ENCODE data around the gene SSR4.
"Not testable (repeated sequence)": the region's sequence is repeated elsewhere in the genome, so short reads cannot be mapped to it uniquely, and the experiment has no call there.

SSR4 gene

DNA sequence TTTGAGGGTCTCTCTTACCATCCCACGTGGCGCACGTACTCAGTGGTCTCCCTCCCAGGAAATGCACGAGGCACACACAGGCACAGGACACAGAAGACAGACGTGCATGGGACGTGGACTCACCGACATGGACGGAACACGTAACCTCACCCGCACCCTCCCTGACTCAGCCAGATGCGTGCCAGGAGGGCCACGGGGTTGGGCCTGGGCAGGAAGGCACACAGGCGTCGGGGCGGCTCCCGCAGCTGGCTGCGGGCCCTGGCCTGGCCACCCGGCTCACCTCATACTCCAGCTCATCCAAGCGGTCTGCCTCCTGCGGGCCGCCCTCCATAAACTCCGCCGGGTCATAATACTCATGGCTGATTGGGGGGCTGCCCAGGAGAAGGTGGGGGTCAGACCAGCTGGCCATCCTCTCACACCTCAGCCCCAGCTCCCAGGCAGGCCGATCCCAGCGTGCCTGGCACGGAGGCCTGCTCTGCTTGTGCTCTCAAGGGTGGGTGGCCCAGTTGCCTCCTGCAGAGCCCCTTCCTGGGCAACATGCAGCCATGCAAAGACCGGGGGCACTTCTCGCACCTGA lies 12.6 kb downstream of the SSR4 start:
- Histone ChIP-seq H3K9me3 (ENCODE audit: control insufficient read depth in 1 of 2, low read length in 2 of 2) (no peaks in the 10 kb centered on the region), H3K36me3 (ENCODE audit: control insufficient read depth in 1 of 2, insufficient read depth in 2 of 2, low read length in 2 of 2) (no peaks in the 10 kb centered on the region), H3K27me3 (ENCODE audit: control insufficient read depth in 1 of 2, insufficient read depth in 2 of 2, low read length in 2 of 2) (no peaks in the 10 kb centered on the region), H3K4me3 (ENCODE audit: low read depth in 1 of 2, low read length in 2 of 2) (no peak overlapping the region), H3K4me1 (ENCODE audit: control insufficient read depth in 1 of 2, insufficient read depth in 2 of 2, low read length in 2 of 2) (no peaks in the 10 kb centered on the region), H3K27ac (ENCODE audit: low read depth, low read length) (no peak overlapping the region), H3K9ac (ENCODE audit: low read depth in 1 of 2, low read length in 2 of 2) (no peak overlapping the region)

- no peak overlapping the region for H3K4me3 ChIP-seq (ENCODE audit: low read depth in 1 of 2, low read length in 2 of 2)
- H3K36me3 ChIP-seq (ENCODE audit: control insufficient read depth in 1 of 2, insufficient read depth in 2 of 2, low read length in 2 of 2): no peaks in the 10 kb centered on the region
- no peaks in the 10 kb centered on the region for H3K4me1 ChIP-seq (ENCODE audit: control insufficient read depth in 1 of 2, insufficient read depth in 2 of 2, low read length in 2 of 2)
- H3K9ac ChIP-seq (ENCODE audit: low read depth in 1 of 2, low read length in 2 of 2): no peak overlapping the region
- H3K27ac ChIP-seq (ENCODE audit: low read depth, low read length): no peak overlapping the region
- H3K9me3 ChIP-seq (ENCODE audit: control insufficient read depth in 1 of 2, low read length in 2 of 2): no peaks in the 10 kb centered on the region
- H3K27me3 ChIP-seq (ENCODE audit: control insufficient read depth in 1 of 2, insufficient read depth in 2 of 2, low read length in 2 of 2): no peaks in the 10 kb centered on the region
Measured at GRCh38 chrX:153807976-153808375, 13.5 kb downstream of the SSR4 start.

DNA sequence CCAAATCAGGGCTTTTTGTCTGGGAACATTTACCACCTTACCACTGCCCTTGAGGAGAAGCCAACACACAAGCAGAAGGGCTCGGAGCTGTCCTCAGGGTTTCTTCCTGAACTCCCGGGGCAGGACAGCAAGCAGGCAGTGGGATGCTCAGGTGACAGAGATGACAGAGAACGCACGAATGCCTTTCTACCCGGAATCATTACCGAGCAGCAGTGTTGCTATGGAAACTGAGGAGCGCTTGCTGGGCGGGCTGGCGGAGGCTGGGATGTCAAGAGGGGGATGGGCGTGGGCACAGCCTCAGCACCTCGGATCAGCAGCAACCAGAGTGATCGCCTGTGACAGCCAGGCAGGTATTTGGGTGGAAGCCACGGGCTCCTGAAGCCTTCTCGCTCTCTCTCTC lies 17.8 kb downstream of the SSR4 start:
- Histone ChIP-seq H3K9me3 (ENCODE audit: control insufficient read depth in 1 of 2, low read length in 2 of 2) (no peaks in the 10 kb centered on the region), H3K9ac (ENCODE audit: low read depth in 1 of 2, low read length in 2 of 2) (no peak overlapping the region), H3K27ac (ENCODE audit: low read depth, low read length) (no peak overlapping the region)

DNA sequence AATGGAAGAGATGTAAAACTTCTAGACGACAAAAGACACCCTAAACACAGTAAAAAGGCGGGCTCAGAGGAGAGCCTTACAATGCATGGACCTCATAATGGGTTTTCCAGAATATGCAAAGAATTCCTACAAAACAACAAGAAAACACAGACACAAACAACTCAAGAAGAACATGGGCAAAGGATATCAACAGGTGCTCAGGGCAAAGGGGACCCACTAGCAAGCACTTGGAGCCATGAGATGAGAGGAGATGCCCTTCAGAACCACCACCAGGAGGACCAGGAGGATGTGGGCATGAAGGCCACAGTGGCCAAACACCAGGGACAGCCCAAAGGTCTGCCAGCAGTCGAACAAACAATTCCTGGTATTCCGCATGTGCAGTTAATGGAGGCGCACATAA lies 18.7 kb downstream of the SSR4 start:
- H3K9ac ChIP-seq (ENCODE audit: low read depth in 1 of 2, low read length in 2 of 2): no peak overlapping the region
- no peaks in the 10 kb centered on the region for H3K27me3 ChIP-seq (ENCODE audit: control insufficient read depth in 1 of 2, insufficient read depth in 2 of 2, low read length in 2 of 2)
- no peak overlapping the region for H3K4me3 ChIP-seq (ENCODE audit: low read depth in 1 of 2, low read length in 2 of 2)
- H3K4me1 ChIP-seq (ENCODE audit: control insufficient read depth in 1 of 2, insufficient read depth in 2 of 2, low read length in 2 of 2): peaks cover 0 to 3% of the 10 kb centered on the region in 2 donors
- H3K27ac ChIP-seq (ENCODE audit: low read depth, low read length): no peak overlapping the region
- H3K36me3 ChIP-seq (ENCODE audit: control insufficient read depth in 1 of 2, insufficient read depth in 2 of 2, low read length in 2 of 2): no peaks in the 10 kb centered on the region
- H3K9me3 ChIP-seq (ENCODE audit: control insufficient read depth in 1 of 2, low read length in 2 of 2): no peaks in the 10 kb centered on the region

More for the DNA sequence above, 17.8 kb downstream of the SSR4 start:
- H3K4me3 ChIP-seq (ENCODE audit: low read depth in 1 of 2, low read length in 2 of 2): no peak overlapping the region
- H3K4me1 ChIP-seq (ENCODE audit: control insufficient read depth in 1 of 2, insufficient read depth in 2 of 2, low read length in 2 of 2): peaks cover 0 to 3% of the 10 kb centered on the region in 2 donors
- H3K36me3 ChIP-seq (ENCODE audit: control insufficient read depth in 1 of 2, insufficient read depth in 2 of 2, low read length in 2 of 2): no peaks in the 10 kb centered on the region
- no peaks in the 10 kb centered on the region for H3K27me3 ChIP-seq (ENCODE audit: control insufficient read depth in 1 of 2, insufficient read depth in 2 of 2, low read length in 2 of 2)

GRCh38 chrX:153814591-153815315 lies 20.3 kb downstream of the SSR4 start:
- Histone ChIP-seq H3K9me3 (ENCODE audit: control insufficient read depth in 1 of 2, low read length in 2 of 2) (no peaks in the 10 kb centered on the region), H3K4me3 (ENCODE audit: low read depth in 1 of 2, low read length in 2 of 2) (no peak overlapping the region), H3K27ac (ENCODE audit: low read depth, low read length) (no peak overlapping the region), H3K27me3 (ENCODE audit: control insufficient read depth in 1 of 2, insufficient read depth in 2 of 2, low read length in 2 of 2) (no peaks in the 10 kb centered on the region), H3K9ac (ENCODE audit: low read depth in 1 of 2, low read length in 2 of 2) (no peak overlapping the region), H3K4me1 (ENCODE audit: control insufficient read depth in 1 of 2, insufficient read depth in 2 of 2, low read length in 2 of 2) (peaks cover 0 to 7% of the 10 kb centered on the region in 2 donors), H3K36me3 (ENCODE audit: control insufficient read depth in 1 of 2, insufficient read depth in 2 of 2, low read length in 2 of 2) (no peaks in the 10 kb centered on the region)

GRCh38 chrX:153816831-153817690 lies 22.6 kb downstream of the SSR4 start:
- Histone ChIP-seq H3K27me3 (ENCODE audit: control insufficient read depth in 1 of 2, insufficient read depth in 2 of 2, low read length in 2 of 2) (no peaks in the 10 kb centered on the region), H3K4me1 (ENCODE audit: control insufficient read depth in 1 of 2, insufficient read depth in 2 of 2, low read length in 2 of 2) (peaks cover 0 to 7% of the 10 kb centered on the region in 2 donors), H3K36me3 (ENCODE audit: control insufficient read depth in 1 of 2, insufficient read depth in 2 of 2, low read length in 2 of 2) (no peaks in the 10 kb centered on the region), H3K9me3 (ENCODE audit: control insufficient read depth in 1 of 2, low read length in 2 of 2) (no peaks in the 10 kb centered on the region), H3K27ac (ENCODE audit: low read depth, low read length) (no peak overlapping the region), H3K9ac (ENCODE audit: low read depth in 1 of 2, low read length in 2 of 2) (no peak overlapping the region), H3K4me3 (ENCODE audit: low read depth in 1 of 2, low read length in 2 of 2) (no peak overlapping the region)

DNA sequence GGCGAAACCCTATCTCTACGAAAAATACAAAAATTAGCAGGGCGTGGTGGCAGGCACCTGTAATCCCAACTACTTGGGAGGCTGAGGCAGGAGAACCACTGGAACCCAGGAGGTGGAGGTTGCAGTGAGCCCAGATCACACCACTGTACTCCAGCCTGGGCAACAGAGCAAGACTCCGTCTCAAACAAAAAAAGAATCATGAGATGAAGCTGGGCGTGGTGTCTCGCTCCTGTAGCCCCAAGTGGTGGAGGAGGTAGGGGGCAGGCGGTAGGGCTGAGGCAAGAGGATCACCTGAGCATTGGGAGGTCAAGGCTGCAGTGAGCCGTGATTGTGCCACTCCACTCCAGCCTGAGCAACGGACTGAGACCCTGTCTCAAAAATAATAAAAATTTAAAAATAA lies 23.6 kb downstream of the SSR4 start:
- H3K36me3 ChIP-seq (ENCODE audit: control insufficient read depth in 1 of 2, insufficient read depth in 2 of 2, low read length in 2 of 2); H3K9me3 ChIP-seq (ENCODE audit: control insufficient read depth in 1 of 2, low read length in 2 of 2); H3K27me3 ChIP-seq (ENCODE audit: control insufficient read depth in 1 of 2, insufficient read depth in 2 of 2, low read length in 2 of 2); H3K27ac ChIP-seq (ENCODE audit: low read depth, low read length); H3K9ac ChIP-seq (ENCODE audit: low read depth in 1 of 2, low read length in 2 of 2); H3K4me3 ChIP-seq (ENCODE audit: low read depth in 1 of 2, low read length in 2 of 2); H3K4me1 ChIP-seq (ENCODE audit: control insufficient read depth in 1 of 2, insufficient read depth in 2 of 2, low read length in 2 of 2): not testable (repeated sequence)

DNA sequence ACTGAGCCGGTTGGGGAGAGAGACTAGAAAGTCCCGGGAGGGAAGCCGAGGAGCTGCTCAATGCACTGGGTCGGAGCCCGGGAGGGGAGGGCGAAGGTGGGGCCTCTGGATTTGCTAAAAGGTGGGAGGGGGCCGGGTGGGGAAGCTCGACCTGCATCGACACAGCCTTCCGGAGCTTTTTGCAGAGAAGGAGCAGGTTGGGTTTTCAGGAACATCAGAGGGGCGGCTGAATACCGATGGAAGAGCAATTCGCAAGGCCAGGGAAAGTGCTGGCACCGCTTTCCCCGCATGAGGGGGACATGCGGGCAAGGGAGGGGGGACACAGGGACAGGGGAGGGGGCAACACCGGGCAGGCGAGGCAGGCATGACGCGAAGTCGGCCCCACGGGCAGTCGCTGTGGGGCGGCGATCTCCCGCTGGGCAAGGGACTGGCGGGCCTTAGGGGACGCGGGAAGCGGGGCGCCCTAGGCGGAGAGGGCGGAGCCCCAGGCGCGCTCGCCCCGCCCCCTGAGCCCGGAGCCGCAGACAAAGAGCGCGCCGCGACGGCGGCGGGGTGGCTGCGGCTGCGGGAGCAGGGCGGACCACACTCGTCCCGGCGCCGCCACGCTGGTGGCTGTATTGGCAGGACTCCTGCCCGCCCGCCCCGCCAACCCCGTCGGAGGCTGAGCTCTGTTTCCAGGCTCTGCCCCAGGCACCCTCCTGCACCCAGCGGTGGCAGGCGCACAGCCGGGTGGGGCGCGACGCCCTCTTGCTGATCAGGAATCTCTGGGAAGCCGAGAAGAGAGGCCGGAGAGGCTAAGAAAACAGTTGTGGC lies 24.3 kb downstream of the SSR4 start:
- Histone ChIP-seq H3K9me3 (ENCODE audit: control insufficient read depth in 1 of 2, low read length in 2 of 2) (no peaks in the 10 kb centered on the region), H3K27ac (ENCODE audit: low read depth, low read length) (no peak overlapping the region), H3K4me3 (ENCODE audit: low read depth in 1 of 2, low read length in 2 of 2) (peak overlapping the region in 1 of 2 donors; percentile 45), H3K36me3 (ENCODE audit: control insufficient read depth in 1 of 2, insufficient read depth in 2 of 2, low read length in 2 of 2) (no peaks in the 10 kb centered on the region), H3K27me3 (ENCODE audit: control insufficient read depth in 1 of 2, insufficient read depth in 2 of 2, low read length in 2 of 2) (no peaks in the 10 kb centered on the region), H3K4me1 (ENCODE audit: control insufficient read depth in 1 of 2, insufficient read depth in 2 of 2, low read length in 2 of 2) (peaks cover 0 to 7% of the 10 kb centered on the region in 2 donors), H3K9ac (ENCODE audit: low read depth in 1 of 2, low read length in 2 of 2) (no peak overlapping the region)

- Histone ChIP-seq H3K27ac (ENCODE audit: low read depth, low read length) (no peak overlapping the region), H3K27me3 (ENCODE audit: control insufficient read depth in 1 of 2, insufficient read depth in 2 of 2, low read length in 2 of 2) (no peaks in the 10 kb centered on the region), H3K36me3 (ENCODE audit: control insufficient read depth in 1 of 2, insufficient read depth in 2 of 2, low read length in 2 of 2) (no peaks in the 10 kb centered on the region), H3K4me1 (ENCODE audit: control insufficient read depth in 1 of 2, insufficient read depth in 2 of 2, low read length in 2 of 2) (peaks cover 0 to 7% of the 10 kb centered on the region in 2 donors), H3K9ac (ENCODE audit: low read depth in 1 of 2, low read length in 2 of 2) (no peak overlapping the region), H3K9me3 (ENCODE audit: control insufficient read depth in 1 of 2, low read length in 2 of 2) (no peaks in the 10 kb centered on the region), H3K4me3 (ENCODE audit: low read depth in 1 of 2, low read length in 2 of 2) (peak overlapping the region in 1 of 2 donors; percentile 45)
Measured at GRCh38 chrX:153819384-153820040, 25.0 kb downstream of the SSR4 start.
